ENCODE data around the gene ANGPTL5.

DNA sequence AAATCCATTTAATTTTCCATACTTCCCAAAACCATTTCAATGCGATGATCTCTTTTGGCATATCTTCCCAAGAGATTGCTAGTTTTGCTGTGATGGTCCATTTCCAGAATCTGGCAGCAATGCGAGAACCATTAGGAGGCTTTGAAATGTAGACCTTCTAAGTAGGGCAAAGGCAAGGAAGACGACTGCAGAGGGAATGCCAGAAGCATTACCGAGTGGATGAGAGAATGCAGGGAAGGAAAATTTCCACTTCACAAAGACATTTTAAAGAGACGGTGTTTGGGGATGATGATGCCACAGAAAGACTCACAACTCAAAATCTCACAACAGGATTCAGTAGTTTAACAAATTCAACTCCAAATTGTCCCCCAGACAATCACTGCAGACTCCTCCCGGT lies 2.0 kb downstream of the ANGPTL5 start:
- TF ChIP-seq, protein P1, sequence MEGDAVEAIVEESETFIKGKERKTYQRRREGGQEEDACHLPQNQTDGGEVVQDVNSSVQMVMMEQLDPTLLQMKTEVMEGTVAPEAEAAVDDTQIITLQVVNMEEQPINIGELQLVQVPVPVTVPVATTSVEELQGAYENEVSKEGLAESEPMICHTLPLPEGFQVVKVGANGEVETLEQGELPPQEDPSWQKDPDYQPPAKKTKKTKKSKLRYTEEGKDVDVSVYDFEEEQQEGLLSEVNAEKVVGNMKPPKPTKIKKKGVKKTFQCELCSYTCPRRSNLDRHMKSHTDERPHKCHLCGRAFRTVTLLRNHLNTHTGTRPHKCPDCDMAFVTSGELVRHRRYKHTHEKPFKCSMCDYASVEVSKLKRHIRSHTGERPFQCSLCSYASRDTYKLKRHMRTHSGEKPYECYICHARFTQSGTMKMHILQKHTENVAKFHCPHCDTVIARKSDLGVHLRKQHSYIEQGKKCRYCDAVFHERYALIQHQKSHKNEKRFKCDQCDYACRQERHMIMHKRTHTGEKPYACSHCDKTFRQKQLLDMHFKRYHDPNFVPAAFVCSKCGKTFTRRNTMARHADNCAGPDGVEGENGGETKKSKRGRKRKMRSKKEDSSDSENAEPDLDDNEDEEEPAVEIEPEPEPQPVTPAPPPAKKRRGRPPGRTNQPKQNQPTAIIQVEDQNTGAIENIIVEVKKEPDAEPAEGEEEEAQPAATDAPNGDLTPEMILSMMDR (IDR thresholded peaks at IDR 0.05), result no peak
- no peak for TF ChIP-seq POLR2A (IDR thresholded peaks at IDR 0.05)
